Measurements from ENCODE around the gene SETD1B.
"Not testable (repeated sequence)": the region's sequence is repeated elsewhere in the genome, so short reads cannot be mapped to it uniquely, and the experiment has no call there.

Gene SETD1B

DNA sequence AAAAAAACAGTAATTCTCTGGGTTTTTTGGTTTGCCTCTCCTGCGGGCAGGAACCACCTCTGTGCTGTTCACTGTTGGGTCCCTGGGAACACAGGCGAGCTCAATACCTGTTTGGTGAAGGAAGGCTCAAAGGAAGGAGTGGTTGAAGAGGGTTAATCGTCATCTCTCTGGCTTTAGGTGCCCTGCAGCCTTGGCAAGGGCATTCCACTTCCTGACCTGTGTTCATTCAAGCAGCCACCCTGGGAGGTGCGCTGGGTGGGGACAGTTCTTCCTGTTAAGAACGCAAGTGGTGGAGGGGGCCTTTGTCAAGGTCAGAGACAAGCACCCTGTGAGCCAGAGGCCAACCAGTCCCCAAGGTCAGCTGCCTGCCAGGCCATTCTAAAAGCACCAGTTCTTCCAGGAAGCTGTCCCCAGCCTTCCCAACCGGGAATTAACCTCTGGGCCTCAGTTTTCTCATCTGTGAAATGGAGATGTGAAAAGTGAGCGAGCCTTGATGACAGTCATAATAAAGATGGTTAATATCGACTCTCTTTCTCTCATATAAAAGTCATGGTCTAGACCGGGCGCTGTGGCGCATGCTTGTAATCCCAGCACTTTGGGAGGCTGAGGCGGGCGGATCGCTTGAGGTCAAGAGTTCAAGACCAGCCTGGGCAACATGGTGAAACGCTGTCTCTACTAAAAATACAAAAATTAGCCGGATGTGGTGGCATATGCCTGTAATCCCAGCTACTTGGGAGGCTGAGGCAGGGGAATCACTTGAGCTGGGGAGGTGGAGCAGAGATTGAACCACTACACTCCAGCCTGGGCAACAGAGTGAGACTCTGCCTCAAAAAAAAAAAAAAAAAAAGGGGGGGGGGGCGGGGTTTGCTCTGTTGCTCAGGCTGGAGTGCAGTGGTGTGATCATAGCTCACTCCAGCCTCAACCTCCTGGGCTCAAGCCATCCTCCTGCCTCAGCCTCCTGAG, 16.5 kb upstream of the SETD1B start:
- no peak overlapping the region for H3K4me3 ChIP-seq (ENCODE audit: low read depth, low read length)
- DNase-seq (ENCODE audit: low read depth, low spot score): no peak
- in situ Hi-C loops (cut with HindIII; ENCODE audit: low sequenced_read_pairs): no loop called here
- TF ChIP-seq, protein P1, sequence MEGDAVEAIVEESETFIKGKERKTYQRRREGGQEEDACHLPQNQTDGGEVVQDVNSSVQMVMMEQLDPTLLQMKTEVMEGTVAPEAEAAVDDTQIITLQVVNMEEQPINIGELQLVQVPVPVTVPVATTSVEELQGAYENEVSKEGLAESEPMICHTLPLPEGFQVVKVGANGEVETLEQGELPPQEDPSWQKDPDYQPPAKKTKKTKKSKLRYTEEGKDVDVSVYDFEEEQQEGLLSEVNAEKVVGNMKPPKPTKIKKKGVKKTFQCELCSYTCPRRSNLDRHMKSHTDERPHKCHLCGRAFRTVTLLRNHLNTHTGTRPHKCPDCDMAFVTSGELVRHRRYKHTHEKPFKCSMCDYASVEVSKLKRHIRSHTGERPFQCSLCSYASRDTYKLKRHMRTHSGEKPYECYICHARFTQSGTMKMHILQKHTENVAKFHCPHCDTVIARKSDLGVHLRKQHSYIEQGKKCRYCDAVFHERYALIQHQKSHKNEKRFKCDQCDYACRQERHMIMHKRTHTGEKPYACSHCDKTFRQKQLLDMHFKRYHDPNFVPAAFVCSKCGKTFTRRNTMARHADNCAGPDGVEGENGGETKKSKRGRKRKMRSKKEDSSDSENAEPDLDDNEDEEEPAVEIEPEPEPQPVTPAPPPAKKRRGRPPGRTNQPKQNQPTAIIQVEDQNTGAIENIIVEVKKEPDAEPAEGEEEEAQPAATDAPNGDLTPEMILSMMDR (IDR thresholded peaks at IDR 0.05; ENCODE audit: low read depth, low read length): no peak

DNA sequence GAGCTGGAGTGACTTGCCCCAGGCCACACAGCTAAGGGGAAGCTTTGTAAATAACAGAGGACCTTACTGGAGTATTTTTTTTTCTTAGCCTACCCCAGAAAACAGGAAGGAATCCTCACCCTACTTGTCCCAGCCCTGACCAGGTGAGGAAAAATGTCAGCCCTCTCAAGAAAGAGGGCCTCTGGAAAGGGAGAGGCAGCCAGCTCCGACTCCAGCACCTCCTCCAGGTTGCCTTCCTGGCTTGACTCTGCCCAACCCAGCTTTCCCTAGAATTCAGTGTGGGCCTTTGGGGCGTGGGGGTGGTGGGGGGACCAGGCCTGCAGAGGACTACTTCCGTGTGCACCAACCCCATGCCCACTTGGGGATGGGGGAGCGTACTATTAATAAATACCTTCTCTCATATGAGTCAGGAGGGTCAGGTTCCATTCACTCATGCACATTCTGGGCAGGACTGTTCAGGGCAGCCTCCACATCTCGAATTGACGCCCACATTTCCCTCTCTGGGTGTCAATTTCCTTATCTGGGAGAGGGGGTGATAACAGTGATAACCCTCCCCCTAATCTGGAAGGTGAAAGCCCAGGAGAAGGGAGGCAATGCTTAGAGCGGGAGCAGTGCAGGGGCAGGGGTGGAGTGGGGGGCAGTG, 15.5 kb upstream of the SETD1B start:
- no peak overlapping the region for H3K4me3 ChIP-seq (ENCODE audit: low read depth, low read length)
- DNase-seq (ENCODE audit: low read depth, low spot score): no peak
- in situ Hi-C loops (cut with HindIII; ENCODE audit: low sequenced_read_pairs): no loop called here
- TF ChIP-seq, protein P1 (IDR thresholded peaks at IDR 0.05; ENCODE audit: low read depth, low read length): no peak

DNA sequence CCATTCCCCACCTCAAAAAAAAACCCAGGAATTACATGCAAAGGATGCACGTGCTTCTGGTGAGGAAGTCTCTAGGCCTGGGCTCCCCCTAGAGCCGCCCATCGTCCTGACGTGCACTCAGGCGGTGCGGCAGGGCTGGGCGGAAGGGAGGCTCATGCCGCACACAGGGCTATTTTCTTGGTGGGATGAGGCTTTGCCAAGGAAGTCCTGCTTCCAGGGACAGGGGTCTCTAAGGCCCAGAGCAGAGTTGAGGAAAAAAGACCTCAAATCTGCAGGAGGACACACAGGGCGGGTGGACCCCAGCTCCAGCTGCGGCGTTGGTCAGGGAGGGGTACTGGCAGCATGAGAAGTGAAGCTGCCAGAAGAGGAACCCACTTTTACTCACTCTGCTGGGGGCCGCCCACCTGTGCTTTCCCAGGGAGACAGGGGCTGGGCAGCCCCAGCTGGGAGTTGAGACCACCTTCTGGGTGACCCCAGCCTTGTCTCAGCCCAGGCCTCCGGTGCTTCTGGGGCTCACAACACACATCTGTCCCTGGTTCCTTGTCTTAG, 14.5 kb upstream of the SETD1B start:
- DNase-seq (ENCODE audit: low read depth, low spot score): no peak
- H3K4me3 ChIP-seq (ENCODE audit: low read depth, low read length): no peak overlapping the region
- TF ChIP-seq, protein P1 (IDR thresholded peaks at IDR 0.05; ENCODE audit: low read depth, low read length): no peak
- in situ Hi-C loops (cut with HindIII; ENCODE audit: low sequenced_read_pairs): no loop called here

DNA sequence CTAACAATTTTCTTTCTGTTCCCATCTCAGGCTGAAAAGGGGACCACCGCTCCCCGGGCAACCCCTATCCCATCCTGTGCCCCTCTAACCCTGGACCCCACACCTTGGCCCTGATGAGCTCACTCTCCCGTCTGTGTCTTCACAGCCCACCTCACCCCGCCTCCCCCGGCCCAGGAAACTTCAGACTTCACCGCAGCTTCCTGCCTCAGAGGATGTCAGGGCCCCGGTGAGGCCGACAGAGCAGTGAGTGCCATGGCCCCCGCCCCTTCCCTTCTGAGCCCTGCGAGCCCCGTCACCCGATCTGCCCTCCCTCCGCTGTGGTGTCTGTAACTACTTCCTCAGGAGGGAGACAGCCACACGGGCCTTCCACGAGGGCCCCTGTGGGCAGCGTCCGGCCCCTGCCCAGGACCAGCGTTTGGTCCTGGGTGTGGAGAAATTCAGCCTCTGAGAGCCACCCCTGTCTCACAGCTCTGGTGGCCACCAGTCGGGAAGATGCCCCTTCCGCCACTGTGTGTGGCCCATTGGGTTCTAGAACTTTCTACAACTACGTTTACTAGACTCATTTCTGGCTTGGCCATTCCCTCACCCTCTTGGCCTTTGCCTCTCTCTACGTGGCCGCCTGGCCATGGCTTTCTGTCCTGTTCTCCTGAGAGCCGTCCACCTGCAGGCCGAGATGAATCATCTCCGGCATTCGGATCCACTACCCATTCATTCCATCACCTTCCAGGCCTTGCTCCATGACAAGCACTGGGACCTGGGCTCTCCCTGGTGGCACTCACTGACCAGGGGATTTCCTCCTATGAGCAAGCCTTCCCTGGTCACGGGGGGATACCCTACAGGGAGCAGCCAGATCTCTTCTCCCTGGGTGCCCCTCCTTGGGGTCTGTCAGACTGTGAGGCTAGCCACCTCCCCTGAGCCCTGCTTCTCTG, 13.7 kb upstream of the SETD1B start:
- no peak overlapping the region for H3K4me3 ChIP-seq (ENCODE audit: low read depth, low read length)
- TF ChIP-seq, protein P1 (IDR thresholded peaks at IDR 0.05; ENCODE audit: low read depth, low read length): no peak
- no peak for DNase-seq (ENCODE audit: low read depth, low spot score)
- in situ Hi-C loops (cut with HindIII; ENCODE audit: low sequenced_read_pairs): no loop called here

DNA sequence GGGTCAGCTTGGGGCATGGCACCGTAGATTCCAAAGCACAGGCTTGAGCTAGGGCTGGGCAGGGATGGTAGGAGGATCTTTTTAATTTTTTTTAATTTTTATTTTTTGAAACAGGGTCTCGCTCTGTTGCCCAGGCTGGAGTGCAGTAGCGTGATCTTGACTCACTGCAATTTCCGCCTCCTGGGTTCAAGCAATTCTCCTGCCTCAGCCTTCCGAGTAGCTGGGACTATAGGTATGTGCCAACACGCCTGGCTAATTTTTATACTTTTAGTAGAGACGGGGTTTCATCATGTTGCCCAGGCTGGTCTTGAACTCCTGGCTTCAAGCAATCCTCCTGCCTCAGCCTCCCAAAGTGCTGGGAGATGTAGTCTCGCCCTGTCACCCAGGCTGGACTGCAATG, 13.0 kb upstream of the SETD1B start:
- in situ Hi-C loops (cut with HindIII; ENCODE audit: low sequenced_read_pairs): not testable (repeated sequence)

DNA sequence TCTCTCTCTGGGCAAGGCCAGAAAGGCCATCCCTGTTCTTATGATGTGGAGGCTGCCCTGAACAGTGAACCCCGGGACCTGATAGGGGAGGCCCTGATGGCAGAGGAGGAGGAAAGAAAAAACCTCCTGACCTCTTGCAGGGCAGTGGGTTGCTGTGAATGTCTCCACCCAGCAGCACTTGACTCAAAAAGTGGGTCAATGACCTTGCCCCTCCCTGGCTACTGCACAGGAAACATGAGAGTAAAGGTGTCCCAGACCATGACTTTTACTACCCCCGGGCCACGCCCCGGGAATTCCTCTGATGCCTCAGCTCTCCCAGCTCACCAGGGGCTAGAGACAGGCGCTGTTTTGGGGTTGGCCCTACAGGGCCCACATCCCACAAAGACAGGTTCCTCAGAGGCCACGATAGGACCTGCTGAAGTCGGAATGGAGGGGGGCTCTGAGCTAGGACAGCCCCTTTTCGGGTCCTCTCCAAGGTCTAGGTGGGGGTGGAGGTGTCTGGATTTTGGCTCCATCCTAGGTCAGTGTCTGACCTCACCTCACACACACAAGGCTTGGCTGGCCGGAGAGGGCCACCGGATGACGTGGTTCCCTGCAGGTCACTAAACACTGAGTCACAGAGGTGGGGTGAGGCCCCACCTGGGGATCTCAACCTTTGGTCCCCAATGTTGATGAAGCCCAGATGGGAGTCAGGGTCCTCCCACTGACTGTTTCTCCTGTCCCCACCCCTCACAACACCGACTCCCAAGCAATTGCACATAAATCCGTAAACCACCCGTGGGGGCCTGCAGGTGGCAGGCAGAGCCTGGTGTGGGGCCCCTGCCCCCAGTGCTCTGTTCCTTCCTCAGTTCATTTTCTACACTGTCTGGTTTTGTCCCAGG, 11.9 kb upstream of the SETD1B start:
- no peak overlapping the region for H3K4me3 ChIP-seq (ENCODE audit: low read depth, low read length)
- no peak for DNase-seq (ENCODE audit: low read depth, low spot score)
- in situ Hi-C loops (cut with HindIII; ENCODE audit: low sequenced_read_pairs): no loop called here
- TF ChIP-seq, protein P1 (IDR thresholded peaks at IDR 0.05; ENCODE audit: low read depth, low read length): no peak

More for the DNA sequence above, 13.0 kb upstream of the SETD1B start:
- DNase-seq (ENCODE audit: low read depth, low spot score); H3K4me3 ChIP-seq (ENCODE audit: low read depth, low read length): not testable (repeated sequence)
